Measurements from ENCODE around the gene SKIDA1.

Gene SKIDA1

GRCh38 chr10:21512573-21513404 lies 12.7 kb downstream of the SKIDA1 start:
- TF ChIP-seq CTCF (IDR thresholded peaks at IDR 0.05; ENCODE audit: control extremely low read depth, extremely low read depth, low read depth, missing control alignments), result no peak
- POLR2A ChIA-PET, result no interaction called here
- CTCF ChIA-PET, result no interaction called here
- no peak for DNase-seq (ENCODE audit: extremely low spot score)

- DNase-seq (ENCODE audit: extremely low spot score), result no peak
- no peak for TF ChIP-seq CTCF (IDR thresholded peaks at IDR 0.05; ENCODE audit: control extremely low read depth, extremely low read depth, low read depth, missing control alignments)
- CTCF ChIA-PET, result no interaction called here
- POLR2A ChIA-PET, result no interaction called here
Measured at GRCh38 chr10:21511946-21512572, 13.4 kb downstream of the SKIDA1 start.

- ChIA-PET POLR2A (no interaction called here), CTCF (no interaction called here)
- DNase-seq (ENCODE audit: extremely low spot score), result no peak
- no peak for TF ChIP-seq CTCF (IDR thresholded peaks at IDR 0.05; ENCODE audit: control extremely low read depth, extremely low read depth, low read depth, missing control alignments)
Measured at GRCh38 chr10:21511095-21511570, 14.3 kb downstream of the SKIDA1 start.

GRCh38 chr10:21510241-21511094 lies 15.0 kb downstream of the SKIDA1 start:
- ChIA-PET POLR2A (interaction anchor here (0.6 kb wide), 1 partner anchor 8 kb away, joined by 3 read pairs; no protein-coding TSS in a partner anchor), CTCF (interaction anchor here (1.0 kb wide), 1 partner anchor 51 kb away, joined by 3 read pairs; no protein-coding TSS in a partner anchor)
- no peak for TF ChIP-seq CTCF (IDR thresholded peaks at IDR 0.05; ENCODE audit: control extremely low read depth, extremely low read depth, low read depth, missing control alignments)
- no peak for DNase-seq (ENCODE audit: extremely low spot score)

GRCh38 chr10:21509341-21510240 lies 15.9 kb downstream of the SKIDA1 start:
- ChIA-PET POLR2A (interaction anchor here (0.6 kb wide), 1 partner anchor 9 kb away, joined by 3 read pairs; no protein-coding TSS in a partner anchor), CTCF (interaction anchor here (1.0 kb wide), 1 partner anchor 50 kb away, joined by 3 read pairs; no protein-coding TSS in a partner anchor)
- no peak for DNase-seq (ENCODE audit: extremely low spot score)
- TF ChIP-seq CTCF (IDR thresholded peaks at IDR 0.05; ENCODE audit: control extremely low read depth, extremely low read depth, low read depth, missing control alignments), result no peak
